CD4-positive, alpha-beta T cell treated with Interleukin-2 at 100 ng/mL for 4 hours (primary cell): Measurements from ENCODE around the gene BIN1.

Source experiments
- DNase-seq: peaks from one replicate; pipeline ENCODE4 v3.0.0-alpha.2; 2020; ENCODE audit warnings: low spot score

Gene BIN1

DNA sequence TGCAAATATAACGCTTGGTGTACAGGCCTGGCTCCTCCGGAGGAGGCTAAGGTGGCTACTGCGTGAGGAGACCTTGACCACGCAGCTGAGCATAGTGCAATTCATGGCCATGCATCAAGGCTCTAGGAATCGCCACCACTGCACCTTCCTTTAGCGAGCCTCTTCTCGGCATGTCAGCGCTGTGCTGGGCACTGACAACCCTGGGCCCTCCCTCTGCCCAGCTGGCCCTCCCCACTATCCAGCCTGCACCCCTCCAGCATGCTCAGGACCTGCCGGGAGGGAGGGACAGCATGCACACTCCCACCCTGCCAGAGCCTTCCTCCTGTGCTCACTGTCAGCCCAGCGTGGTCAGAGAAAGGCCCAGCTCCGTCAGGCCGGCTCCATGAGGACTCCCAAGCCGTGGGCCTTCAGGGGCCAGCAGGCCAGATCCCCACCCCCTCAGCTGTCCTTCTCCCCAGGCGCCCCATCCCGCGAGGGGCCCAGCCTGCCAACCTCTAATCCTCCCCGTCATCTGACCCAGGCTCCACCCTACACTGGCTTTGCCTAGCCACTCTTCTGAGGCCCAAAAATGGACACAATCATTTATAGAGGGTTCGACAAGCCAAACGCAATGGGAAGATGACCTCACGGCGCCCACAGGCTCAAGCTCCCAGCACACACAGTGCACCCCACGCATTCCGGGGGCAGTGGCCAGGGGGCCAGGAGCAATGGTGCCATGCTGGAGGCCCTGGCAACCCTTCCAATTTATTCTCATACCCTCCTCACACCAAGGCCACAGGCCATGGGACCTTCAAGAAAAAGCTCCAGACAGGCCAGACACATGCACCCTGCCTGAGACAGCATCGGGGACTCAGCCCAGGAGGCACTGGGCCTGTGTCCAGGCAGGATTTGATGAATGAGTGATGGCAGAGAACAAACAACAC is 3.5 kb downstream of the BIN1 start:
- DNase-seq: no peak

DNA sequence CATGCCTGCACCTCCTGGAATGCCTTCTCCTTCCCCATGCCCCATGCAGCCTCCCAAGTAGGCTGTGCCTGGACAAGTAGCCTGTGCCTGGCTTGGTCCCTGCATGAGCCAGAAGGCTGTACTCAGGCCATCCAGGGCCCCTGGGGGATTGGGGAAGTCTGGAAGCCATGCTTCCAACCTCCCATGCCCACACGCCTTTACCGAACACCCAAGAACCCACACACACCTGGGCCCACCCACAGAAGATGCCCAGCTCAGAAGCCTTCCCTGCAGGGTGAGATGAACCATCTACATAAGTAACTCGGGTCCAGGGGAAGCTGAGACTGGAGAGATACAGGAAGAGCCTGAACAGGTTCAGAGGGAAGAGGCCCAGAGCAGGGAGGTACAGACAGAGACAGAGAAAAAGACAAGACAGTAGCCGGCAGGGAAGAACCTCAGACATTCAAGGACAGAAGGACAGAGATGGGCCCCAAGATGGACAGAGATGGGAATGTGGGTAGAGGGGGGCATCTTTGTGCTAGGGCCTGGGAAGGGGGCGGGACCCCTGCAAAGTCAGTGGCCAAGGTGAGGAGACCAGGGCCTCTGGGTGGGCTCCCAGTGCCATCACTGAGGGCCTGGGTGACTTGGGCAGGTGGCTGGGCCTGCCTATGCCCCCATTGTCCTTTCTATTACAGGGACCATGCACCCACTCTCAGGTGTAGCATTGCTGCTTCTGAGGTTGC is 4.3 kb downstream of the BIN1 start:
- DNase-seq: no peak

DNA sequence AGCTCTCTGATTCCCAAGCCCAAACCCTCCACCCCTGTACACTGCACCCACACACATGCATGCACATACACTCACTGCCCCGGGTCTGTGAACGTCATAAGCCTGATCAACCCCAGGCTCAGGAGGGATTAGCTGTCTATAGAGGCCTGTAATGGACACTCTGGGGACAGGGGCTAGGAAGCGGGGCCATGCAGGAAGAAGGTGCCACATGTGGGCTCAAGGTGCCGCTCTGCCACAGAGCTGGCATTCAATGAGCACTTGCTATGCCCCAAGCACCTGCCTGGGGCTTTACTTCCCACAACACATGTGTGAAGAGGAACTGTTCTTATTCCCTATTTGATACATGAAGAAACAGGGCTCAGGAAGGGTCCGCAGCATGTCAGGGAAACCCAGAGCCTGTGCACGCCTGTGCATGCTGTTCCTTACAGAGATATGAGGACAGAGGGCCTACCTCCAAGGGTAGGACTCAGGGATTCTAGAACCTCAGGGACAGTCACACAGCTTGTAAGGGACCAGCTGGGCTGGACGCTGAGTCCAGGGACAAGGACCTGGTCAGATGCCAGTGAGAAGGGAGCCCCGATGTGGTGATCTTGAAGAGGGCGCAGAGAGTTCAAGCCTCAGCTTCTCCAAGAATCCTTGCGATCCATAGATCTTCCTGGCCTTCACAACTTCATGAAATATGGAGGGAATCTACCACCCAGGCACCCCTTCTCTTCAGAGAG is 5.0 kb downstream of the BIN1 start:
- DNase-seq: no peak

DNA sequence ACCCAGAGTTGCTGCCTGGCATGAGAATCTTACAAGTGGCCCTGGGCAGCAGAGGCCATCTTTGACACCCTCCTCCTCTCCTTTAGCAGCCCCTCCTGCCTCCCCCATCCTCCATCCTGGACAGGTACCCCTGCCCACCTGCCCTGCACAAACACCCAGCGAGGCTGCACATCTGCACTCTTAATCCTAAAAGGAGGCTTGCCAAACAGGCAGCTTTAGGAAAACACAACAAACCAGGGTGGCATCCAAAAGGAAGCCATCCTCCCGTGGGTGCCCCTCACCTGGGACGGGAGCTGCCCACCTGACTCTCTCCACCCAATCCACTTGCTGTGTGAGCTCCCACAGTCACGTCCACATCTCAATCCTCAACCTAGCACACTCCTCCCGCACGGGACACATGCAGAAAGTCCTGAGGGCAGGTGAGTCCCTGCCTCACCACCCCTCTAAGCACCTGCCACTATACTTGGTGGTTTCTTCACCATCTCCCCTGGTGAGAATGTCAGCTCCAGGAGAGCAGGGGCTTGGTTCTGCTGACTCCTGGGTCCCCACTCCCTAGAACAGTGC is 5.8 kb downstream of the BIN1 start:
- DNase-seq: no peak

DNA sequence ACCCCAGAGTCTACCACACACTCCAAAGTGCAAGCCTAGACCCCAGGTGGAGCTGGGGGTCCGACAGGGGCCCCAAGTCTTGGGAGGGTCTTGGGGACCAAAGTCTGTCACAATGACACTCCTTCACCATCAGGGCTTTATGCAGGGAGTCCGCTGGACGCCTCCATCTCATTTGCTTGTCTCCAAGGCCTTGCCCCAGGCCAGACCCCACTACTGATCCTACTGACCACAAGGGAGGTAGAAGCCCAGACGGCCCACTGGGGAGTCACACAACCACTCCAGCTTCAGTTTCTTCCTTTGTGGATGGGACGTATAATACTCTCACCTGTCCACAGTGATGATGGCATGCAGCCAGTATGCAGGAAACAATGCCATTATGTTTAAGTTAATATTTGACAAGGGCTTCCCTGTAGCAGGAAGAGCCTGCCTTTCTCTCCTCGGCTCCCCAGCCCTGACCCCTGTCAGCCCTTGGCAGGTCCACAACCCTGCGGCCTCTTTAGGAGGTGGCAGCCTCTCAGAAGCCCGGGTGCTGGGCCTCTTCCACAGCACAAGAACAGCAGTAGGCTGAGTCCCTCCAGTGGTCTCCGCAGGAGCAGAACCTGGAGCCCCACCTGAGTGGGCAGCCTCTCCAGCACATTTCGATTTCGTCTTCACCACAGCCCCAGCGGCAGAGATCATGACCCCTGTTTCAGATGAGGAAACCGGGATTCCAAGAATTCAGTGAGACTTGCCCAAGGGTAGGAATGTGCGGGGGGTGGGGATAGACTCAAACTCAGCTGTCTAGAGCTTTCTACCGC is 6.5 kb downstream of the BIN1 start:
- no peak for DNase-seq

DNA sequence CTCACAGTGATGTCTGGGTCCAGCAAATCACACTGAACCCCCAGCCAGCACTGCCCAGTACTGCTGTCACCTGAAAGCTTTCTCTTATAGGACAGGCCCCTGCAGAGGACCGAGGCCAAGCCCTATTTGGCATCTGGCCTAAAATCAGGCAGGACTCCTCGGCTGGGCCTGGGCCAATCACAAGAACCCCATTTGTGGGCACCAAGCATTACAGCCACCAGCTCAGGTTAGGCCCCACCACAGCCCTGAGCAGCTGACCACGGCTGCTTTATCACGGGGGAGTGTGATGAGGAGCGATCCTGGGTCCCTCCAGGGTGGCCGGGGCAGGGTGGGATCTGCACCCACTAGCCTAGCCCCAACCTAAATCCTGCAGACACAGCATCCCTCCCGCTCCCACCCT is 8.2 kb downstream of the BIN1 start:
- DNase-seq: no peak

DNA sequence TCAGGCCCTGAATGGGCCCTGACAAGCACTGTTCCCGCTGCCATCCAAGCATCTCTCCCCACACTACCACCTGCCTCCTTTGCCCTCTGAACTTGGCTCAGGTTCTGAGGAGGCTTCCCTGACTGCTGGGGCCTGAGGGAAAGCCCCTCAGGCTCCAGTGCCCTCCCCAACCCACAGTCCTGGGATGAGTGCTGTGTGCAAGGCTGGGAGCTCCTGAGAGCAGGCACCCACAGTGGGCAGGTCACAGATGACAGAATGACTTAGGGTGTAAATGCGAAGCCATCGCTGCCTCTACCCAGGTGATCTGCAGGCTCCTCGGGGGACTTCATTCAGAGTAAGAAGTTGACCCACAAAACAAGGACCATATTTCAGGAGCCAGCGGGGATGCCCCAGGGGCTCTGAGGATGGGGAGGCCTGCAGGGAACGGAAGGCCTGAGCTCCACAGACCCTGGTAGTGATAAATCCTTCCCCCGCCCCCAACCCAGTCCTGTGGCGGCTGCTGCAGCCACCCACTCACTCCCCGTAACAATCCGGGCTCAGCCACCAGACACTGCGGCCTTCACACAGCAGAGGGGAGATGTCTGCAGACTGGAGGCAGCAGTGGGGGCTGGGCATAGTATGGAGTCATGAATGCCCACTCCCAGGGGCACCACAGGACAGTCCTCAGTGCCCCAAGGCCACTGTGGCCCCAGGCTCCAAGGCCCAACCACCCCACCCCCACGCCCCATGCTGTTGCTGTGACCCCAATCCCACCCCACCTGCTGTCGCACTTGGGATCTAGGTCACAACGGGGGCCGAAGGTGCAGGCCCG is 8.9 kb downstream of the BIN1 start:
- no peak for DNase-seq

DNA sequence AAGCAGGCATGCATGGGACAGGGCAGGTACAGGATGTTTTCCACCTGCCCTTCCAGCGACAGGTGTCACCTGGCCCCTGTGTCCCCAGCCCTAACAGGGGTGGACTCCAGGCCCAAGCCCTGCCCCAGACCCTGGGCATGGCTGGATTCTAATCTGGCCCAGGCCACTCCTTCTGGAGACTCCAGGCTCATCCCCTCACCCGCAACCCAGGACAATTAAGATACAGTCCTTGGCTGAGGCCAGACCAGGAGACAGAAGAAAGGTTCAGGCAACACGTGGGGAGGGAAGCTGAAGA is 9.5 kb downstream of the BIN1 start:
- DNase-seq: no peak

DNA sequence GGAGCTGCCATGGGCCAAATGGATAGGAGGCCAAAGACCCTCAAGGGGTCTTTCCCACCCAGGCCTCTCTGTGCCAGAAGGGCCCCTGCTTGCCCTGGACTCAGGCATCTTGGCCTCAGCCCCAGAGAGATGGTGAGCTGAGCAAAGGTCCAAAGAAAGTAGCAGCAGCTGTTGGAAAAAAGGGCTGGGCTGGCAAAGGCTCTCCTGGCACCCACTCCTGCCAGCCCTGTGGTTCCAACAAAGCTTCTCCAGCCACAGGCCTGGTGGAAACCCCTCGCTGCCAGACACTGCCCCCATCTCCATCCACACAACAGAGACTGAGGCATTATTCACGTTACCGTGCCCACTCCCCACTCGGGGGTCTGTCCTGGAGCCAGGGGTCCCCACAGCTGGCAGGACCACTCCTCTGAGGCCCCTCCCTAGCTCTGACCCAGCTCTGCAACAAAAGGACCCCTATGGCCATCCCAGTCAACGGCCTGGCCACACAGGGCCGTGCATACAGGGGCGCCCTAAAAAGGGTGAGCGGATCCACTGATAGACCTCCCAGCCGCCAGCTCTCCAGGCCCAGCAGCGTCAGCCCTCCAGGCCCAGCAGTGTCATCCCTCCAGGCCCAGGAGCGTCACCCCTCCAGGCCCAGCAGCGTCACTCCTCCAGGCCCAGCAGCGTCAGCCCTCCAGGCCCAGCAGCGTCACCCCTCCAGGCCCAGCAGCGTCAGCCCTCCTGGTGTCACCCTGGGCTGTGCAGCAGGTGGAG is 10.1 kb downstream of the BIN1 start:
- DNase-seq: no peak

DNA sequence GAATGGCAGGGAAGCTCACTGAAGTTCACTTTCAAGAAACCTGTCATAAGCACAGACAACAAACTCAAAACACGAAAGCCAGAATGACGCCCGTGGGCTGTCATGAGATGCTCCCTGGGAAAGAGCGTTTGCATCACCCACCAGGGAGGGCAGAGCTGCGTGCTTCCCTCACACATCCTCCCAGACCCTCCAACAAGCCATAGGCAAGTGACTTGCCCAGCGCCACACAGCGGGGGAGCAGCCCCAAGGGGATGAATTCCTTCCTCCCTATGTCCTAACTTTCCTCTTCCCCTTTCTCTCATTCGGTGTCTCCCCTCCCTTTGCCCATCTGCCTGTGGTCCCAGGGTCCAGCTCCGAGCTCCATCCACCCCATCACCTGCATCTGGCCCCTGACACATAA is 10.7 kb downstream of the BIN1 start:
- no peak for DNase-seq

DNA sequence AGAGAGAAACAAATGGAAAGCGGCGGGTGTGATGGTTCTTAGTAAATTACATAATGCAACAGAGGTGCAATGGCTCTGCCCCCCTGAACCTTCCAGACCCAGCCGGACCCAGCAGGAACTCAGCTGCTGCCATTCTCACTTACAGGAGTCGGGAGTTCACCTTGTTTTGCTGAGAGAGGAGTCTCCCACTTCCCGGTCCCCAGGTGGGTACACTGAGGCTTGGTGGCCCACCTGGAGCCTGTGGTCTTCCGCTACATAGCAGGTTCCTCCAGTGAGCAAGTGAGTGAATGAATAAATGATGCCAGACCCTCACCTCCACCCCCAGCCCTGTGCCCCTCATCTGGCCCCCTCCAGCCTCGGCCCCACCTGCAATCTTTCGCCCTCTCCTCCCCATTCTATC is 11.2 kb downstream of the BIN1 start:
- DNase-seq: no peak

DNA sequence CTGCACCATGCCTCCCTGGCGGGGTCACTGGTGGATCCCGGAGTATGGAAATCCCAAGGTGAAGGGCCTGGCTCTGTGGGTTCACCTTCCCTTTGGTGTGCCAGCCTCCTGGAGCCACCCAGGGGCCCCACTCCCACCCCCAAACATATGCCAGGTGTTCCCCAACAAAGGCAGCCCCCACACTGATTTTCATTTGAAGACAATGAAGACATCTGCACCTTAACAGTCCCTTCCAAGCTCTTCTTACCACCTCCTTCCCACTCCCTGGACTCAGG is 11.7 kb downstream of the BIN1 start:
- no peak for DNase-seq

DNA sequence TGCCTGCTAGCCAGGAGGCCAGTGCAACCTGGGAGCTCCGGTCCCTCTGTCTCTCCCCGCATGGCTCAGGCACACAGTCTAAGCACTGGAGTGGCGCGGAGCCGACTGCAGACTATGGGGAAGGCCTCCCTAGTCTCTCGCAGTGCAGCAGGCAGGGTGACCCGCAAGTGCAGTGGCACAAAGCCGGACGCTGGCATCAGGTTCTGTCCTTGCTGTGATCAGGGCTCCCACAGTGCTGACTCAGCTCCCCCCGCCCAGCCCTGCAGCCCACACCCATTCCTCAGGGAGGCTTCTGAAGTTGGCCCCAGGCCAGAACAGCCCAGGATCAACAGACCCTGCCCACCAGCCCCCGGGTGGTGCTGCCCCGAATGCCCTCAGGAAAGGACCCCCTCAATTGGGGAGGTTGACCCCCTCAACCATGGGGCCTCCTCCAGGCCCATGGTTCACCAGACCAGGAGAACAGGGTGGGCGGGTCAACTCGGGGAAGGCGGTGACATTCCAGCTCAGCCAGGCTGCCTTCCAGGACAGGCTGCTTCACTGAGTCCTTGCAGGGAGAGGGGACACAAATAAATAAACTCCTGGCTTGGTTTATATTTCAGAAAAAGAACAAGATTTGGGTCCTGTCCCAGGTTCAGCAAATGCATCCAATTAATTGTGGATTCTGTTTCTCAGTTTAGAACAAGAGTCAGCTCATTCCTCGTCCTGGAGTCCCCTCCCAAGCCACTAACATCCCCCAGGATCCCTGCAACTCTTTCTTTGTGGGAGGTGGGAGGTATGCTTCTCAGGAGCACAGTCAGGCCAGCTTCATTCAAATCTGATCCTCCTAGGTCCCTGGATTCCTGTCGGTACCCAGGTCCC is 12.2 kb downstream of the BIN1 start:
- no peak for DNase-seq

DNA sequence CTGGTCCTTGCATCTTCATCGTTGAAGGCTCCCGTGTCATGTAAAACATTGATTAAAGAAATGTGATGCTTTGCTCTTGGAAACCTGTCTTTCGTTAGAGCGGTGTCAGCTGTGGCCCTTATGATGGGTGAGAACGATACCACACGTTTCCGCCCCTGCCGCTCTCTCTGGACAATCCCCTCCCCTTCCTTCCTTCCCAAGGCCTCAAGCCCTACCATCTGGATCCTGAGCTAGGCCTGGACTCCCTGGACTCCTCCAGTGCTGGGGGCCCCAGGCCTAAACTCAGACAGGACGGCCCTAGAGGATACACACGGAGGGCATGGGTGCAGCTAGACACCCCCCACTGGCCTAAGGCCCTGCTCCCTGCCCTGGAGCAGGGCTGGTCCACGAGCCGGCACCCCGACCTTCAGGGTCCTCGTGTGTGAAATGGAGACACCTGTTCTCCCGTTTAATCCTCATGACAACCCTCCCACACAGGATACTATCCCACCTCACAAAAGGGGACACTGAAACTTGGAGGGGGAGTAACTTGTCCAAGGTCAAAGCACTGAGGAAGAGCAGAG is 13.2 kb downstream of the BIN1 start:
- no peak for DNase-seq

DNA sequence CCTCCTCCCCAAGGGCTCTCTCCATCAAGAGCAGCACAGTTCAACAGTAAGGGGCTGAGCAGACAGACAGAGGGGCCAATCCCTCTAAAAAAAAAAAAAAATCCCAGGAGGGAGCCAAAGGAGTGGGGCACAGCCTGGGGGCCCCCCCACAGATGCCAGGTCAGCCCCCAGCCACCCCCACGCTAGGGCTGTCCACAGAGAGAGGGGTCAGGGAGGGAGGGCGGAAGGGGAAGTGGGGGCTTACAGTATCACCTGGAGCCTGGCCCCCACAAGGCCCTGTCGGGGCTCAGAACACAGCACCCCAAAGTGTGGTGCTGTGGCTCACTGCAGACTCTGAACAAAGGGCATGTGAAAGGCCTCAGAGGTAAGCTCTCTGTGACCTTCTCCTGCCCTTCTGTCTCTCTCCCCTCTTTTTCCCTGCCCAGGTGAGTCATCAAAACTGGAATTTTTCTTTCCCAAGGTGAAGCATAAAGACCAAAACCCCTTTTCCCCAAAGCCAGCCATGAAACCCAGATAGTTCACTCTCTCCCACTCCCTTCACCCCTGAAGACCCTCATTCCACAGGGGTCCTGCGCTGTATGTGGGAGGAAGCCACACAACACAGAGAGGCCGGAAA is 13.9 kb downstream of the BIN1 start:
- no peak for DNase-seq

DNA sequence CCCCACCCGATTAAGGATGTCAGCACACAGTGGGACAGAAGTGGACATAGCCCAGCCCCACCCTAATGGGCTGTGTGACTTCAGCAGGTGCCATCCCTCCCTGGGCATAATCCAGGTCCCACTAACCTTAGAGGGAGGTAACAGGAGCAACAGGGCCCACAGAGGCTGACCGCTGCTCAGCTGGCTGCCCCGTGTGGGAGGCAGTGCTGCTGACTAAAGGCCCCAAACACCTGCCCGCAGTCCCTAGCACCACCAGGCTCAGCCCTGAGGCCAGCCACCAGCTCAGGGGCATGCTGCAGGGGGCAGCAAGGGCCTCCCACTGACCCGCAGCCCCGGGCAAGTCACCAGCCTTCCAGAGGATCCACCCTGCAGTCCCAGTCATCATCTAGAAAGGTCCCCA is 14.6 kb downstream of the BIN1 start:
- no peak for DNase-seq

DNA sequence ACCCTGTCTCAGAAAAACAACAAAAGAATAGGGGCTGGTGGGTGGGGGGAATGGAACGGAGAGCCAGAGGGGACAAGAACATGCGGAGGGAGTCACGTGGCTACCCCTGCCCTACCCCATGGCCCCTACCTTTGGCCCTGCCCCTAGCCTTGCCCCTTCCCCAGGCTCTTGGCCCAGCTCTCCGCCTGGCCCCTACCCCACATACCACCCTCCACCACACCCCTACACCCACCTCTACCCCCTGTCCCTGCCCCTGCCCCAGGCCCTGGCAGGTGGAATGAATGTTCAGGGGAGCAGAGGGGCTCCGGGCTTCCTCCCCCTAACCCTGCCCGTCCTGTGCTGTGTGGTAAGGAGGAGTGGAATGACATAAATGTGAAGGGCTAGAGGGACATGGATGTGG is 15.1 kb downstream of the BIN1 start:
- no peak for DNase-seq

DNA sequence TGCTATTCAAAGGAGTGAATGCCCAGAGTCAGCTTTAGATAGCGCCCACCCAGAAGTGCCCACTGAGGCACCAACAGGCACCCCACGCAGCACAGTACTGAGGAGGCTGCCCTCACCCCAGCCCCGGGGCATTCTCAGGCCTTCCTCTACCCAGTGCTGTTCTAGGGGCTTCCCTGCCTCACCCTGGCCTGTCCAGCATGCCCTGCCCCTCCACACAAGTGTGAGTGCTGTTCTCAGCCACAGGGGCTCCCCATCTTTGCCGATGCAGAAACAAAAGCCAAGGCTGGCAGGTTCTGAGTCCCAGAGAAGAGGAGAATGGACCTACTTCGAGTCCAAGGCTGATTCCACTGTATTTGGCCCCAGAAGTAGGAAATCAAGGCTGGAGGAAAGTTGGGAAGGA is 15.8 kb downstream of the BIN1 start:
- DNase-seq: no peak
